Nephron progenitor cell (in vitro differentiated cells): ENCODE data around the gene PCBP3.

Source experiments
- DNase-seq: peaks from one replicate; pipeline ENCODE4 v3.0.0; 2021
- H3K27ac Mint-ChIP-seq: 2 replicates; pipeline ENCODE4 v1.8.0; 2021; ENCODE audit warnings: mild to moderate bottlenecking, moderate library complexity, mixed read lengths
- H3K27me3 Mint-ChIP-seq: 2 replicates; pipeline ENCODE4 v1.8.0; 2021; ENCODE audit warnings: mild to moderate bottlenecking, low read depth, mixed read lengths; ENCODE audit not compliant: poor library complexity
- H3K36me3 Mint-ChIP-seq: 2 replicates; pipeline ENCODE4 v1.8.0; 2021; ENCODE audit warnings: low read depth, mixed read lengths
- H3K4me1 Mint-ChIP-seq: 2 replicates; pipeline ENCODE4 v1.8.0; 2021; ENCODE audit warnings: mixed read lengths
- H3K4me3 Mint-ChIP-seq: 2 replicates; pipeline ENCODE4 v1.8.0; 2021; ENCODE audit warnings: mild to moderate bottlenecking, moderate library complexity, mixed read lengths
- H3K9me3 Mint-ChIP-seq: 2 replicates; pipeline ENCODE4 v1.8.0; 2021; ENCODE audit warnings: mild to moderate bottlenecking, moderate library complexity, mixed read lengths
- TF ChIP-seq, protein P1 (sequence below): fragments of 200-600 bp; sonication (generic); IDR thresholded peaks from 2 replicates; pipeline ENCODE4 v1.5.0; 2021; ENCODE audit warnings: antibody characterized with exemption

The PCBP3 gene

GRCh38 chr21:45747802-45748445 lies 104.4 kb downstream of the PCBP3 start:
- Mint-ChIP-seq H3K27me3 (peaks cover 6% of the 10 kb centered on the region), H3K9me3 (peaks cover 10% of the 10 kb centered on the region), H3K36me3 (peaks cover 4% of the 10 kb centered on the region), H3K4me1 (peaks cover 14% of the 10 kb centered on the region), H3K27ac (no peak overlapping the region), H3K4me3 (no peak overlapping the region)
- TF ChIP-seq, protein P1, sequence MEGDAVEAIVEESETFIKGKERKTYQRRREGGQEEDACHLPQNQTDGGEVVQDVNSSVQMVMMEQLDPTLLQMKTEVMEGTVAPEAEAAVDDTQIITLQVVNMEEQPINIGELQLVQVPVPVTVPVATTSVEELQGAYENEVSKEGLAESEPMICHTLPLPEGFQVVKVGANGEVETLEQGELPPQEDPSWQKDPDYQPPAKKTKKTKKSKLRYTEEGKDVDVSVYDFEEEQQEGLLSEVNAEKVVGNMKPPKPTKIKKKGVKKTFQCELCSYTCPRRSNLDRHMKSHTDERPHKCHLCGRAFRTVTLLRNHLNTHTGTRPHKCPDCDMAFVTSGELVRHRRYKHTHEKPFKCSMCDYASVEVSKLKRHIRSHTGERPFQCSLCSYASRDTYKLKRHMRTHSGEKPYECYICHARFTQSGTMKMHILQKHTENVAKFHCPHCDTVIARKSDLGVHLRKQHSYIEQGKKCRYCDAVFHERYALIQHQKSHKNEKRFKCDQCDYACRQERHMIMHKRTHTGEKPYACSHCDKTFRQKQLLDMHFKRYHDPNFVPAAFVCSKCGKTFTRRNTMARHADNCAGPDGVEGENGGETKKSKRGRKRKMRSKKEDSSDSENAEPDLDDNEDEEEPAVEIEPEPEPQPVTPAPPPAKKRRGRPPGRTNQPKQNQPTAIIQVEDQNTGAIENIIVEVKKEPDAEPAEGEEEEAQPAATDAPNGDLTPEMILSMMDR: no peak
- no peak for DNase-seq

DNA sequence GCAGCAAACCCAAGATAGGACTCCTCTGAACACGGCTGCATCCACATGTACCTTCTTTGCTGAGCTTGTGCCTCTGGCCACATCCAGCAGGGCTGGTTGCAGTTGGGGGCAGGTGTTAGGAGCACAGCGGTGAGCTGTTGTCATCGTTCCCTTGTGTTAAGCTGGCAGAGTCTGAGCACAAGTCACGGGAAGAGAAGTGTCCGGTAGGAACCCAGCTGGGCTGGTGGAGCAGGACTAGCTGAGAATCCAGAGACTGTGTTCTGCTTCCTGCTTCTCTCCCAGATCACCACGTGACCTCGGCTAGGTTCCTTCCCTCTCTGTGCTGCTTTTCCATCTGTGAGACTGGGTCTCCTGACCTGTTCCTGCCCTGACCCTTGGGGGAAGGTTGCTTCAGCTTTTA lies 105.1 kb downstream of the PCBP3 start:
- TF ChIP-seq, protein P1: no peak
- no peak overlapping the region for H3K4me3 Mint-ChIP-seq
- H3K36me3 Mint-ChIP-seq: peaks cover 4% of the 10 kb centered on the region
- peaks cover 10% of the 10 kb centered on the region for H3K9me3 Mint-ChIP-seq
- no peak for DNase-seq
- H3K4me1 Mint-ChIP-seq: peaks cover 14% of the 10 kb centered on the region
- H3K27me3 Mint-ChIP-seq: peaks cover 6% of the 10 kb centered on the region
- no peak overlapping the region for H3K27ac Mint-ChIP-seq

DNA sequence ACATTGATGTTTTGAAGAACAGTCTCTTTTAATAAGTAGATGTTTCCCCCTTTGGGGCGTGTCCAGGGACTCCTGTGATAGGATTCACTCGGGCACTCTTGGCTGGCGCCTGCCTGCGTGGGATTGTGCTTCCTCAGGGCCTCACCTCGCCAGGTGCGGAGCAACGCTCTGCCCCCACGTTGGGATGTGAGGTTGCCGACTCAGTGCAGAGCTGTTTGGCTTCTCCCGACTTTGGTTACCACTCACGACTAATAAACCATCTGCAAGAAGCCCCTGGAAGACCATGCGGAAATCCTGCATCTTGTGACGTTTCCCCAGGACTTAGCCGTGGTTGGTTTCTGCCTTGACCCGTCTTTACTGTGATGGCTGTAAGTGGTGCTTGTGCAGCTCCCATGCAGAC lies 106.4 kb downstream of the PCBP3 start:
- Mint-ChIP-seq H3K4me3 (no peak overlapping the region), H3K9me3 (peaks cover 7% of the 10 kb centered on the region), H3K4me1 (peaks cover 14% of the 10 kb centered on the region), H3K27ac (no peak overlapping the region), H3K27me3 (peaks cover 6% of the 10 kb centered on the region), H3K36me3 (peaks cover 4% of the 10 kb centered on the region)
- TF ChIP-seq, protein P1: no peak
- DNase-seq: no peak

GRCh38 chr21:45750936-45751335 lies 107.4 kb downstream of the PCBP3 start:
- Mint-ChIP-seq H3K36me3 (no peaks in the 10 kb centered on the region), H3K4me3 (no peak overlapping the region), H3K9me3 (peaks cover 5% of the 10 kb centered on the region), H3K27ac (no peak overlapping the region), H3K4me1 (peaks cover 14% of the 10 kb centered on the region), H3K27me3 (peaks cover 6% of the 10 kb centered on the region)
- no peak for DNase-seq
- TF ChIP-seq, protein P1: no peak

DNA sequence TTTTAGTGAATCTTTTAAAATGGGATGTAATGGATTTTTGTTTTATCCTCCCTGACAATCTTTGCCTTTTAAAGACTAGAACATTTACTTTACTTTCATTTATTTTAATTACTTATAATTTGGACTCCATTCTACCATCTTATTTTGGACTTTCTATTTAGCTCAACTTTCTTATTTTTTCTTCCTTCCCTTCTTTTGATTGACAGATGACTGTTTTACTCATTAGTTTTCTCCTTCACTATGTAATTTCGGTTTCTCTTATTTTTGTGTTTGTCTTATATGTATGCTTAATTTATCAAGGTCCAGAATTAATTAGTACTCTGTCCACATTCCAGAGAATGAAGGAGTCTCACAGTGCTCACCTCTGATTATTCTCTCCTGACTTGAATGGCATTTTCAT lies 109.9 kb downstream of the PCBP3 start:
- H3K36me3 Mint-ChIP-seq: no peaks in the 10 kb centered on the region
- no peak overlapping the region for H3K4me3 Mint-ChIP-seq
- H3K4me1 Mint-ChIP-seq: no peaks in the 10 kb centered on the region
- no peak for DNase-seq
- peaks cover 13% of the 10 kb centered on the region for H3K9me3 Mint-ChIP-seq
- TF ChIP-seq, protein P1: no peak
- peaks cover 6% of the 10 kb centered on the region for H3K27me3 Mint-ChIP-seq
- H3K27ac Mint-ChIP-seq: no peak overlapping the region

- Mint-ChIP-seq H3K27ac (no peak overlapping the region), H3K27me3 (no peaks in the 10 kb centered on the region), H3K9me3 (peaks cover 17% of the 10 kb centered on the region), H3K4me3 (no peak overlapping the region), H3K36me3 (no peaks in the 10 kb centered on the region), H3K4me1 (no peaks in the 10 kb centered on the region)
- TF ChIP-seq, protein P1: no peak
- no peak for DNase-seq
Observed at GRCh38 chr21:45756029-45756428, 112.5 kb downstream of the PCBP3 start.
